HepG2 (cell line): Measurements from ENCODE around the gene SNX7. TPM values are rescaled to one million over a fixed set of nuclear protein-coding genes. Genes with fewer than 3 reads are reported as not detected.

Experiments used
- CAMTA2 ChIP-seq: sonication (generic); formaldehyde crosslinking; IDR thresholded peaks from 2 replicates; pipeline ENCODE4 v1.4.0; 2020; ENCODE audit warnings: mild to moderate bottlenecking, missing genetic modification reagents, borderline replicate concordance
- CHCHD3 ChIP-seq: sonication (generic); formaldehyde crosslinking; IDR thresholded peaks from 2 replicates; pipeline ENCODE4 v1.8.0; 2022; ENCODE audit warnings: mild to moderate bottlenecking, missing genetic modification reagents, moderate library complexity
- CHD4 ChIP-seq: fragments of 200-600 bp; sonication (generic); IDR thresholded peaks from 2 replicates; pipeline ENCODE4 v1.7.0; 2017; ENCODE audit warnings: mild to moderate bottlenecking, low read length, borderline replicate concordance
- DMAP1 ChIP-seq: IDR thresholded peaks from 2 replicates; pipeline ENCODE4 v1.6.1; 2016
- ESRRA ChIP-seq: sonication (generic); formaldehyde crosslinking; IDR thresholded peaks from 2 replicates; pipeline ENCODE4 v1.5.1; 2020; ENCODE audit warnings: mild to moderate bottlenecking, low read depth, missing genetic modification reagents
- FOXK1 ChIP-seq: sonication (generic); formaldehyde crosslinking; IDR thresholded peaks from 2 replicates; pipeline ENCODE4 v1.4.0; 2020; ENCODE audit warnings: low read depth, missing genetic modification reagents, borderline replicate concordance
- MYC ChIP-seq: sonication (generic); formaldehyde crosslinking; IDR thresholded peaks from 2 replicates; pipeline ENCODE4 v1.9.0; 2021; ENCODE audit warnings: missing genetic modification reagents, borderline replicate concordance
- PHF21A ChIP-seq: sonication (generic); formaldehyde crosslinking; IDR thresholded peaks from 2 replicates; pipeline ENCODE4 v1.5.0; 2020; ENCODE audit warnings: mild to moderate bottlenecking, missing genetic modification reagents
- PHF8 ChIP-seq: sonication (generic); formaldehyde crosslinking; IDR thresholded peaks from 2 replicates; pipeline ENCODE4 v1.5.0; 2020; ENCODE audit warnings: missing genetic modification reagents
- POLR2AphosphoS2 ChIP-seq: IDR thresholded peaks from 2 replicates; pipeline ENCODE4 v1.6.1; 2011; ENCODE audit warnings: low read depth, low read length, improper control_type of control experiment
- RARA ChIP-seq: IDR thresholded peaks from 2 replicates; pipeline ENCODE4 v1.6.1; 2016; ENCODE audit warnings: missing genetic modification reagents, missing compliant biosample characterization
- SATB2 ChIP-seq: sonication (generic); formaldehyde crosslinking; IDR thresholded peaks from 2 replicates; pipeline ENCODE4 v1.5.0; 2020; ENCODE audit warnings: missing genetic modification reagents
- SP1 ChIP-seq, 2 experiments: fragments of 450-650 bp in 1 of 2; sonication (generic) in 1 of 2; formaldehyde crosslinking in 1 of 2; IDR thresholded peaks; 2 replicates each; pipeline versions ENCODE4 v1.4.0 to v1.6.1; 2016 to 2020; ENCODE audit warnings: missing genetic modification reagents in 1 of 2
- TAF1 ChIP-seq: sonication (generic); formaldehyde crosslinking; IDR thresholded peaks from 2 replicates; pipeline ENCODE4 v1.4.0; 2020; ENCODE audit warnings: missing genetic modification reagents
- THYN1 ChIP-seq: sonication (generic); formaldehyde crosslinking; IDR thresholded peaks from 2 replicates; pipeline ENCODE4 v1.8.1; 2023; ENCODE audit warnings: low read depth, mild to moderate bottlenecking, moderate library complexity, missing genetic modification reagents, borderline replicate concordance
- TOPORS ChIP-seq: sonication (generic); formaldehyde crosslinking; IDR thresholded peaks from 2 replicates; pipeline ENCODE4 v1.8.0; 2023; ENCODE audit warnings: mild to moderate bottlenecking, missing genetic modification reagents
- TP53 ChIP-seq: sonication (generic); formaldehyde crosslinking; conservative IDR thresholded peaks from 2 replicates; pipeline ENCODE4 v1.4.0; 2020; ENCODE audit warnings: missing genetic modification reagents
- ZNF10 ChIP-seq: sonication (generic); formaldehyde crosslinking; IDR thresholded peaks from 2 replicates; pipeline ENCODE4 v1.4.0; 2020; ENCODE audit warnings: mild to moderate bottlenecking, low read depth, missing genetic modification reagents, borderline replicate concordance
- ZNF460 ChIP-seq: sonication (generic); formaldehyde crosslinking; IDR thresholded peaks from 2 replicates; pipeline ENCODE4 v1.5.1; 2020; ENCODE audit warnings: missing genetic modification reagents, mild to moderate bottlenecking, borderline replicate concordance
- ZNF678 ChIP-seq: sonication (generic); formaldehyde crosslinking; IDR thresholded peaks from 2 replicates; pipeline ENCODE4 v1.4.0; 2020; ENCODE audit warnings: mild to moderate bottlenecking, missing genetic modification reagents
- ZNF713 ChIP-seq: sonication (generic); formaldehyde crosslinking; IDR thresholded peaks from 2 replicates; pipeline ENCODE4 v1.4.0; 2020; ENCODE audit warnings: mild to moderate bottlenecking, missing genetic modification reagents
- ZNF788 ChIP-seq: sonication (generic); formaldehyde crosslinking; IDR thresholded peaks from 2 replicates; pipeline ENCODE4 v1.5.0; 2020; ENCODE audit warnings: mild to moderate bottlenecking, missing genetic modification reagents, borderline replicate concordance
- ZNF816 ChIP-seq: sonication (generic); formaldehyde crosslinking; IDR thresholded peaks from 2 replicates; pipeline ENCODE4 v1.8.0; 2022; ENCODE audit warnings: missing genetic modification reagents, mild to moderate bottlenecking, borderline replicate concordance
- polyA plus RNA-seq, 8 experiments: library from polyadenylated mRNA; depleted of rRNA in 3 of 8; stranded (reverse) in 7 of 8; unstranded in 1 of 8; fragments of >200 nt; fragmentation: Illumina TruSeq in 4 of 8; extraction: Trizol in 4 of 8; gene quantifications; 2 replicates each; pipeline versions ENCODE4 v1.2.1 to v1.2.3, GENCODE V29; 2011 to 2016; ENCODE audit warnings: low read depth in 4 of 8, missing spikeins in 1 of 8, mixed read lengths in 1 of 8; ENCODE audit not compliant: insufficient read depth in 1 of 8
- total RNA-seq, 5 experiments: library from RNA; depleted of rRNA; stranded (reverse); fragments of >200 nt; fragmentation: Illumina TruSeq; extraction: Trizol; gene quantifications; 2 replicates each; pipeline ENCODE4 v1.2.3, GENCODE V29; 2016; ENCODE audit warnings: low read depth in 1 of 5
- TF ChIP-seq, protein P1 (sequence below): sonication (generic); formaldehyde crosslinking; IDR thresholded peaks from 2 replicates; pipeline ENCODE4 v1.5.0; 2020; ENCODE audit warnings: missing genetic modification reagents
- TF ChIP-seq, protein P2 (sequence below): sonication (generic); formaldehyde crosslinking; IDR thresholded peaks from 2 replicates; pipeline ENCODE4 v1.5.0; 2020; ENCODE audit warnings: missing genetic modification reagents, mild to moderate bottlenecking, borderline replicate concordance
- TF ChIP-seq, protein P3 (sequence below): sonication (generic); formaldehyde crosslinking; IDR thresholded peaks from 2 replicates; pipeline ENCODE4 v1.5.1; 2020; ENCODE audit warnings: missing genetic modification reagents, mild to moderate bottlenecking, borderline replicate concordance

SNX7 gene
- total and polyA plus RNA-seq, 2 of the 13 experiments (the other 11 are each of a cell fraction or from before 2014, with no cell fraction given) = 14.3 to 33.5 TPM

DNA sequence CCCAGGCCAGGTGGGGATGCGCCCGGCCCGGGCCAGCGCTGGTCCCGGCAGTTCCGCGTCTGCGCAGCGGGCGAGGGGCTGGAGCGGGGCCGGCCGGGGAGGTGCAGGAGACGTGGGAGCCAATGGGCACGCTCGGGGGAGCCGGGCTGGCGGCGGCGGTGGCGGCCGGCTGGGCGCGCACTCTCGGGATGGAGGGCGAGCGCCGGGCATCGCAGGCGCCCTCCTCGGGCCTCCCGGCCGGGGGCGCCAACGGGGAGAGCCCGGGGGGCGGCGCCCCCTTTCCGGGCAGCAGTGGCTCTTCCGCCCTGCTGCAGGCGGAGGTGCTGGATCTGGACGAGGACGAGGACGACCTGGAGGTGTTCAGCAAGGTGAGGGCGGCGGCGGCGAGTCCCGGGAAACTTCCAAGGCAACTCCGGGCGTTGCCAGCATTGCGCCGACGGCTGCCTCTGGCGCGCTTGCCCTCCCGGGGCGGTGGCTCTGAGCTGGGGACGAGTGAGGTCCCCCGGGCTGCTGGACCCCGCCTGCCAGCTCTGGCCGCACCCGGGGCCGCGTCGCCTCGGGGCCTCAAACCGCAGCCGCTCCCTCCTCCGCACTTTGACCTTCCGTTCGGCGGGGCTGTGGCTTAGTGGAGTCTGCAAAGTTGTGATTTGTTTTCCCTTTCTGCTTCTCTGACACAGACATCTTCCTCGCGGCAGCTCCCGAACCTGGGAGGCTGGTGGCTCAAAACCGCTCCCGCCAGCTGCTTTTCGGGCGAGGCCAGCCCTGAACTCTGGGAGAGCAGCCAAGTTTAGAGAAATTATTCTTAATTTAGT lies at the start of gene SNX7 (continued):
- no peak for TF ChIP-seq TP53 (CRISPR knock-in tag)
- TF ChIP-seq ZNF788 (CRISPR knock-in tag) = peak; percentile 59; the same call in 1 of the 2 replicates
- TF ChIP-seq, protein P1, sequence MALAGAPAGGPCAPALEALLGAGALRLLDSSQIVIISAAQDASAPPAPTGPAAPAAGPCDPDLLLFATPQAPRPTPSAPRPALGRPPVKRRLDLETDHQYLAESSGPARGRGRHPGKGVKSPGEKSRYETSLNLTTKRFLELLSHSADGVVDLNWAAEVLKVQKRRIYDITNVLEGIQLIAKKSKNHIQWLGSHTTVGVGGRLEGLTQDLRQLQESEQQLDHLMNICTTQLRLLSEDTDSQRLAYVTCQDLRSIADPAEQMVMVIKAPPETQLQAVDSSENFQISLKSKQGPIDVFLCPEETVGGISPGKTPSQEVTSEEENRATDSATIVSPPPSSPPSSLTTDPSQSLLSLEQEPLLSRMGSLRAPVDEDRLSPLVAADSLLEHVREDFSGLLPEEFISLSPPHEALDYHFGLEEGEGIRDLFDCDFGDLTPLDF (CRISPR knock-in tag) = 0 out of 2 replicates have a peak, but pooled peaks have one; percentile 16
- TF ChIP-seq MYC (CRISPR knock-in tag) = no peak; the same call in 1 of the 2 replicates
- TF ChIP-seq ZNF678 (CRISPR knock-in tag) = no peak
- TF ChIP-seq ESRRA = no peak
- TF ChIP-seq THYN1 = no peak
- TF ChIP-seq PHF8 = peak; percentile 83; the same call in 1 of the 2 replicates
- no peak for TF ChIP-seq ZNF460
- TF ChIP-seq CHD4 = no peak
- peak; percentile 61 for TF ChIP-seq PHF21A (CRISPR knock-in tag)
- peak; percentile 6; the same call in 1 of the 2 replicates for TF ChIP-seq DMAP1
- TF ChIP-seq CHCHD3 = 0 out of 2 replicates have a peak, but pooled peaks have one; percentile 12
- TF ChIP-seq, protein P2, sequence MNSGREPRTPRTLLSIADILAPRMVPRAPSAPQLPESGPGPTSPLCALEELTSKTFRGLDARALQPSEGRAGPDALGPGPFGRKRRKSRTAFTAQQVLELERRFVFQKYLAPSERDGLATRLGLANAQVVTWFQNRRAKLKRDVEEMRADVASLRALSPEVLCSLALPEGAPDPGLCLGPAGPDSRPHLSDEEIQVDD (CRISPR knock-in tag) = 0 out of 2 replicates have a peak, but pooled peaks have one; percentile 18
- no peak for TF ChIP-seq ZNF713 (CRISPR knock-in tag)
- TF ChIP-seq, protein P3, sequence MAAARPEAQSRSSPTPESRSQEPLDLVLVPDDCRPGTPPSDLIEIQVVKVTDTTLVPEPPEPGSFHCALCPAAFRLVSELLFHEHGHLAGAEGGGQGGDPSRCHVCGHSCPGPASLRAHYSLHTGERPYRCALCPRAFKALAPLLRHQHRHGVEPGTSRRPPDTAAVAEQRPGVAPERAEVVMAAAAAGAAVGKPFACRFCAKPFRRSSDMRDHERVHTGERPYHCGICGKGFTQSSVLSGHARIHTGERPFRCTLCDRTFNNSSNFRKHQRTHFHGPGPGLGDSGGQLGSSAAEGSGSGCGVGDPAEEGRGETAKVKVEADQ (CRISPR knock-in tag) = no peak
- TF ChIP-seq POLR2AphosphoS2 = no peak
- 0 out of 2 replicates have a peak, but pooled peaks have one; percentile 56 for TF ChIP-seq SATB2 (CRISPR knock-in tag)
- peak; percentile 79; the same call in 1 of the 2 replicates for TF ChIP-seq TAF1
- TF ChIP-seq ZNF816 = 0 out of 2 replicates have a peak, but pooled peaks have one; percentile 48
- TF ChIP-seq ZNF10 = no peak
- peak; percentile 24; the same call in 1 of the 2 replicates for TF ChIP-seq FOXK1
- no peak for TF ChIP-seq SP1 (IDR thresholded peaks at IDR 0.05)
- TF ChIP-seq SP1 (CRISPR knock-in tag; IDR thresholded peaks at IDR 0.05) = no peak
- 0 out of 2 replicates have a peak, but pooled peaks have one; percentile 29 for TF ChIP-seq CAMTA2 (CRISPR knock-in tag)
- peak; percentile 65 for TF ChIP-seq RARA (CRISPR knock-in tag)
- no peak for TF ChIP-seq TOPORS (CRISPR knock-in tag)
